Smooth muscle cell (in vitro differentiated cells): ENCODE results near the gene ANKRD40. TPM values are rescaled to one million over a fixed set of nuclear protein-coding genes. Genes with fewer than 3 reads are reported as not detected.

ENCODE experiments used
- DNase-seq: peaks from one replicate; lab custom pipeline; 2025; ENCODE audit not compliant: unreplicated experiment; lab: John Stamatoyannopoulos, UW
- H2AFZ ChIP-seq: fragments of 200-600 bp; sonication (generic); 2 replicates; pipeline ENCODE4 v1.6.0; 2016; ENCODE audit warnings: antibody characterized with exemption, low read depth, mild to moderate bottlenecking
- H3F3A ChIP-seq: fragments of 200-600 bp; sonication (generic); 2 replicates; pipeline ENCODE4 v1.6.0; 2017; ENCODE audit warnings: antibody characterized with exemption, low read depth
- H3K27ac ChIP-seq: fragments of 200-600 bp; sonication (generic); 2 replicates; pipeline ENCODE4 v1.5.1; 2016; ENCODE audit warnings: low read depth, mild to moderate bottlenecking
- H3K27me3 ChIP-seq: fragments of 200-600 bp; sonication (generic); 2 replicates; pipeline ENCODE4 v1.6.1; 2016; ENCODE audit warnings: low read depth, mild to moderate bottlenecking
- H3K36me3 ChIP-seq: fragments of 200-600 bp; sonication (generic); 2 replicates; pipeline ENCODE4 v1.5.1; 2016; ENCODE audit warnings: low read depth
- H3K4me1 ChIP-seq: fragments of 200-600 bp; sonication (generic); 2 replicates; pipeline ENCODE4 v1.5.1; 2016; ENCODE audit warnings: low read depth
- H3K4me2 ChIP-seq: fragments of 200-600 bp; sonication (generic); 2 replicates; pipeline ENCODE4 v1.6.0; 2016; ENCODE audit warnings: mild to moderate bottlenecking
- H3K4me3 ChIP-seq: fragments of 200-600 bp; sonication (generic); 2 replicates; pipeline ENCODE4 v1.5.1; 2016; ENCODE audit warnings: mild to moderate bottlenecking
- H3K79me2 ChIP-seq: fragments of 200-600 bp; sonication (generic); 2 replicates; pipeline ENCODE4 v1.6.0; 2016; ENCODE audit warnings: low read depth, mild to moderate bottlenecking
- H3K9ac ChIP-seq: fragments of 200-600 bp; sonication (generic); 2 replicates; pipeline ENCODE4 v1.6.0; 2016; ENCODE audit warnings: low read depth
- H3K9me3 ChIP-seq: fragments of 200-600 bp; sonication (generic); replicated peaks from 2 replicates; pipeline ENCODE4 v1.5.1; 2016; ENCODE audit warnings: low read depth
- H4K20me1 ChIP-seq: fragments of 200-600 bp; sonication (generic); 2 replicates; pipeline ENCODE4 v1.6.0; 2016; ENCODE audit warnings: low read depth
- CTCF ChIP-seq: fragments of 200-600 bp; sonication (generic); IDR thresholded peaks from 2 replicates; pipeline ENCODE4 v1.5.1; 2017; ENCODE audit warnings: borderline replicate concordance, mild to moderate bottlenecking, antibody characterized with exemption; ENCODE audit not compliant: insufficient read depth, poor library complexity, severe bottlenecking
- WGBS: methylation state at CpG from one replicate; pipeline ENCODE4 v1.1.7; 2016; ENCODE audit warnings: low lambda C conversion rate; 5-methylcytosine and 5-hydroxymethylcytosine counted together
- polyA plus RNA-seq: library from polyadenylated mRNA; unstranded; fragments of >200 nt; fragmentation: Nextera tagmentation; extraction: Ambion mirVana; gene quantifications from 2 replicates; pipeline ENCODE4 v1.2.1, GENCODE V29; 2016
- total RNA-seq: library from RNA; depleted of rRNA; stranded (reverse); fragments of >200 nt; gene quantifications from 2 replicates; pipeline ENCODE4 v1.2.3, GENCODE V29; 2014

ANKRD40 gene
- total RNA-seq: 17.6 and 19.5 TPM in 2 replicates
- 8.2 and 10.1 TPM in 2 replicates for polyA plus RNA-seq

GRCh38 chr17:50707289-50708049 lies at the start of gene ANKRD40:
Gene ANKRD40 (minus strand): TSS chr17:50707914. CDS start chr17:50707654, 260 bp downstream.
- Histone ChIP-seq H3K79me2 (peaks cover 44% of the 10 kb centered on the region), H3K27me3 (no peaks in the 10 kb centered on the region), H3K9me3 (no peaks in the 10 kb centered on the region), H3K4me2 (peak within 1 kb of the TSS; percentile 86), H3K9ac (peak within 1 kb of the TSS; percentile 77), H2AFZ (peak within 1 kb of the TSS; percentile 73), H3K27ac (peak within 1 kb of the TSS; percentile 91), H3K36me3 (no peaks in the 10 kb centered on the region), H4K20me1 (peaks cover 8% of the 10 kb centered on the region), H3K4me3 (peak within 1 kb of the TSS; percentile 56), H3F3A (no peaks in the 10 kb centered on the region), H3K4me1 (peaks cover 14% of the 10 kb centered on the region)
- no peak for TF ChIP-seq CTCF
- under 1% methylated on average over 26 of the region's 74 CpGs for WGBS
- DNase-seq: peak; percentile 74

GRCh38 chr17:50754521-50754920 lies 46.8 kb upstream of the ANKRD40 start:
- H3K79me2 ChIP-seq: no peaks in the 10 kb centered on the region
- no peak for TF ChIP-seq CTCF
- H3K4me1 ChIP-seq: no peaks in the 10 kb centered on the region
- H2AFZ ChIP-seq: no peak overlapping the region
- no peaks in the 10 kb centered on the region for H3K9me3 ChIP-seq
- no peak overlapping the region for H3K9ac ChIP-seq
- H3F3A ChIP-seq: peaks cover 18% of the 10 kb centered on the region
- no peaks in the 10 kb centered on the region for H3K27me3 ChIP-seq
- H3K36me3 ChIP-seq: peaks cover 19% of the 10 kb centered on the region
- no peak for DNase-seq
- H4K20me1 ChIP-seq: peaks cover 7% of the 10 kb centered on the region
- no peak overlapping the region for H3K4me2 ChIP-seq
- 74% methylated on average over 2 of the region's 2 CpGs for WGBS
- H3K27ac ChIP-seq: no peak overlapping the region
- H3K4me3 ChIP-seq: no peak overlapping the region

- Histone ChIP-seq H3K27ac (no peak overlapping the region), H3K4me3 (no peak overlapping the region), H3K36me3 (peaks cover 55% of the 10 kb centered on the region), H3F3A (peaks cover 5% of the 10 kb centered on the region), H3K4me2 (no peak overlapping the region), H3K27me3 (no peaks in the 10 kb centered on the region), H4K20me1 (peaks cover 41% of the 10 kb centered on the region), H3K79me2 (peaks cover 5% of the 10 kb centered on the region), H3K4me1 (no peaks in the 10 kb centered on the region), H3K9ac (no peak overlapping the region), H3K9me3 (no peaks in the 10 kb centered on the region), H2AFZ (no peak overlapping the region)
- 96% methylated on average over 6 of the region's 6 CpGs for WGBS
- no peak for DNase-seq
- no peak for TF ChIP-seq CTCF
These were observed 41.5 kb upstream of the ANKRD40 start for GRCh38 chr17:50749245-50749644.

- H3K36me3 ChIP-seq: peaks cover 73% of the 10 kb centered on the region
- H4K20me1 ChIP-seq: peaks cover 70% of the 10 kb centered on the region
- no peaks in the 10 kb centered on the region for H3K27me3 ChIP-seq
- no peak overlapping the region for H3K27ac ChIP-seq
- H2AFZ ChIP-seq: no peak overlapping the region
- H3K4me1 ChIP-seq: no peaks in the 10 kb centered on the region
- 96% methylated on average over 12 of the region's 12 CpGs for WGBS
- no peak for DNase-seq
- TF ChIP-seq CTCF: no peak
- H3K79me2 ChIP-seq: peaks cover 22% of the 10 kb centered on the region
- H3K9ac ChIP-seq: no peak overlapping the region
- H3K4me2 ChIP-seq: no peak overlapping the region
- peaks cover 7% of the 10 kb centered on the region for H3F3A ChIP-seq
- no peaks in the 10 kb centered on the region for H3K9me3 ChIP-seq
- H3K4me3 ChIP-seq: no peak overlapping the region
These were observed 37.9 kb upstream of the ANKRD40 start for GRCh38 chr17:50745631-50746030.
